Measurements from ENCODE around the gene CENPP. TPM values are rescaled to one million over a fixed set of nuclear protein-coding genes. Genes with fewer than 3 reads are reported as not detected.

Gene CENPP
- total RNA-seq, 4 donors from 2014 or later = 2.8 to 51.2 (median 4.9) TPM

GRCh38 chr9:92607088-92607487, 281.3 kb downstream of the CENPP start:
- Histone ChIP-seq H3K27me3 (no peaks in the 10 kb centered on the region), H3K4me3 (no peak overlapping the region), H3K27ac (no peak overlapping the region), H3K4me1 (peaks cover 0 to 8% (median 0%) of the 10 kb centered on the region in 4 donors), H3K36me3 (peaks cover 0 to 10% (median 0%) of the 10 kb centered on the region in 3 donors), H3K9me3 (no peaks in the 10 kb centered on the region)
- no peak for DNase-seq
- no peak for TF ChIP-seq POLR2A (IDR thresholded peaks at IDR 0.05)

DNA sequence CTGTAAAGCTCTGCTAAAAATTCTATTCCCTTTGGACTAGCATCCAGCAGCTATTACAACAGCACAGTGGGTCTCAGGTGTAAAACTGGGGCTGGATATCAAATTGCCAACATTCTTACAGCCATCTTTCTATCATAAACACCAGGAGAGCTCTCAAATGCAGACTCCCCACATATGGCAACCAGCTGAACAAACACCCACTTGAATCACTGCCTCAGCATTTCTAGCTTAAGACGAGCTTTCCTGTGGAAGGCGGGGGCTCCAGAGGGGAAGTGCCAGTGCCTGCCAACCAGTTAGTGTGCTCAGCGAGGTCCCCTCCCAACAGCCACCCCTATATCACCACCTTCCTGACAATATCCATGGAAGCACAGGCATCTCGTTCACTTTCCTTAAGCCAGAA, 282.0 kb downstream of the CENPP start:
- Histone ChIP-seq H3K4me3 (no peak overlapping the region), H3K27ac (peak overlapping the region in 1 of 4 donors; percentile 68), H3K9me3 (no peaks in the 10 kb centered on the region), H3K36me3 (peaks cover 0 to 14% (median 0%) of the 10 kb centered on the region in 3 donors), H3K4me1 (peaks cover 0 to 8% (median 0%) of the 10 kb centered on the region in 4 donors), H3K27me3 (no peaks in the 10 kb centered on the region)
- no peak for TF ChIP-seq POLR2A (IDR thresholded peaks at IDR 0.05)
- no peak for TF ChIP-seq CTCF (IDR thresholded peaks at IDR 0.05)
- DNase-seq = no peak

DNA sequence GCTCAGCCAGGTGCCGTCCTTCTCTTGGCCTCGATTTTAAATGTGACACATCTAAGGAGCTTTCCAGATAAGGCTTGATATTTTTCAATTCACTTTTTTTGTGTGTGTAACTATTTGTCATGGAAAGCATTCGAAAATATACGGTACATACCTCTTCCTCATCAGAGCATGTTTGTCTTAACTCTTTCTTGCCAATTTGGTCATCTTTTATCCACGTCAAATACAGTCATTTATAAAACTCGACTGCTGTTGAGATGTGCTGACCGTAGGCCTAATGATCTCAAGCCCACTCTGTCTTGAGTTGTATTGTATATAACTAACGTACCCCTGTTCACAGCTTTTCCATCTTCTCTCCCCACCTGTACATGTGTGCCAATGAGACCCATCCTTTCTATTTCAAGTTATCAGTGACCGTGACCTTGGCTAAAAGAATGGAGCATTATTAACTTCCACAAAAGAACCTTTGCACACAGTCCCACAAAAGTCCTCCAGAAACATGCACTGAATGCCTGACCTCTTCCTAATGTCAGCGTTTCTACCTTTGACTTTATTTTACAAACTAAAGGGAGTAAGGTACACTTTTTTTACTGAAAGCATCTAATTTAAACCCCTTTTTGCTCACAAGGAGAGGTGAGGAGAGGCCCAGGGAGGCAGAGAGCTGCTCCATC, 282.6 kb downstream of the CENPP start:
- TF ChIP-seq CTCF (IDR thresholded peaks at IDR 0.05) (no peak), POLR2A (IDR thresholded peaks at IDR 0.05) (no peak)
- Histone ChIP-seq H3K36me3 (peaks cover 0 to 15% (median 0%) of the 10 kb centered on the region in 3 donors), H3K27me3 (no peaks in the 10 kb centered on the region), H3K4me3 (no peak overlapping the region), H3K27ac (peak overlapping the region in 1 of 4 donors; percentile 68), H3K9me3 (no peaks in the 10 kb centered on the region), H3K4me1 (peaks cover 0 to 8% (median 0%) of the 10 kb centered on the region in 4 donors)
- DNase-seq = no peak

DNA sequence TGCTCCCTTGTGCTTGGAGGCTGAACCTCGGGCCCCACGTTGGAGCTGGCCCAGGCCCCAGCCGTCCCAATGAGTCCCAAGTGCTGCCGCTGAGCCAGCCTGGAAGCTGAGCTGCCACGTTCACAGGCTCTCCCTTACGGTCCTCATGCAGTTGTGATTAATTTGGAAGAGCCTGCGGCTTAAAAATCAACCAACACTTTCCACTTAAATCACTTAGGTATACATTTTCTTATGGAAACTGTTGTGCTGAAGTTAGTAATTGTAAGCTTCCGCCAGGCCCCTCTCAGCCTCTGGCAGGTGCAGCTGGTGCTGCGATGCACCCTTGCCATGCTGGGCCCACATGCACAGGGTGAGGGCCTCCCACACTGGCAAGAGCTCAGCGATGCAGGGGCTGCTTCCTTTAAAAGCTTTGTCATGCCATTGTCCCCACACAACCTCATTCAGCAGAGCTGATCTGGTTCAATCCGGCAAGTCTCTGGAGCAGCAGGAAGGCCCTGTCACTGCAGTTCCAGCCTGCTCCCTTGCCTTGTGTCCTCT, 283.2 kb downstream of the CENPP start:
- Histone ChIP-seq H3K9me3 (no peaks in the 10 kb centered on the region), H3K36me3 (peaks cover 0 to 17% (median 0%) of the 10 kb centered on the region in 3 donors), H3K4me1 (peaks cover 0 to 8% (median 0%) of the 10 kb centered on the region in 4 donors), H3K27ac (peak overlapping the region in 2 of 4 donors; percentile 26 to 68), H3K27me3 (no peaks in the 10 kb centered on the region), H3K4me3 (no peak overlapping the region)
- DNase-seq = no peak
- no peak for TF ChIP-seq CTCF (IDR thresholded peaks at IDR 0.05)
- TF ChIP-seq POLR2A (IDR thresholded peaks at IDR 0.05) = no peak

GRCh38 chr9:92610470-92611420, 285.0 kb downstream of the CENPP start:
- DNase-seq = no peak
- peak overlapping the region in 2 of 4 donors; percentile 44 to 68 for H3K27ac ChIP-seq

More at GRCh38 chr9:92610470-92611420, 285.0 kb downstream of the CENPP start:
- H3K4me1 ChIP-seq = peaks cover 0 to 11% (median 0%) of the 10 kb centered on the region in 4 donors
- H3K36me3 ChIP-seq = peaks cover 0 to 28% (median 0%) of the 10 kb centered on the region in 3 donors
- no peak overlapping the region for H3K4me3 ChIP-seq
- H3K9me3 ChIP-seq = no peaks in the 10 kb centered on the region
- TF ChIP-seq POLR2A (IDR thresholded peaks at IDR 0.05) (no peak), CTCF (IDR thresholded peaks at IDR 0.05) (no peak)
- no peaks in the 10 kb centered on the region for H3K27me3 ChIP-seq
